ENCODE measurements around the gene CCL5.

- TF ChIP-seq CTCF (IDR thresholded peaks at IDR 0.05; ENCODE audit: extremely low read depth in 1 of 2, insufficient read depth in 1 of 2, low read depth in 1 of 2, low read length in 2 of 2): no peak
- TF ChIP-seq POLR2AphosphoS5 (IDR thresholded peaks at IDR 0.05; ENCODE audit: insufficient read depth, low read depth, low read length): no peak
These were observed 14.5 kb downstream of the CCL5 start for GRCh38 chr17:35865412-35866340.

All from endothelial cell of umbilical vein (primary cell).